DMS 273 (cell line): ENCODE data around the gene HEXIM1.

ENCODE experiments used
- DNase-seq: peaks from one replicate; lab custom pipeline; 2025; ENCODE audit not compliant: unreplicated experiment; lab: John Stamatoyannopoulos, UW

The HEXIM1 gene

DNA sequence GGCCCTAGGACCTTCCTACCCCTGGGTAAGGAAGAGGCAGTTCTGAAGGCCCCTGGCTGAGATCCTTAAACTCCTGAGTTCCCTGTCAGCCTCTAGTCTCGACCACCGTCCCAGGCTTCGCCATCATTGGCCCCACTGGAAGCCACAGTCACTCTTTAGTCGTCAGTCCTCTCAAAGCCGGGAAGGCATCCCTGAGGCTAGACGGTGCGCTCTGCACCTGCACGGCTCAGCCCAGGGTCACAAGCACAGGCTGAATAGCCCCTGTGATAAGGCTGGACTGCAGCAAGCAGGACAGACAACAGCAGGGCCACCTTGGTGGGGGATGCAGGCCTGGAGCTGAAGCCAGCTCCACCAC is 3.3 kb upstream of the HEXIM1 start:
- DNase-seq, result no peak

DNA sequence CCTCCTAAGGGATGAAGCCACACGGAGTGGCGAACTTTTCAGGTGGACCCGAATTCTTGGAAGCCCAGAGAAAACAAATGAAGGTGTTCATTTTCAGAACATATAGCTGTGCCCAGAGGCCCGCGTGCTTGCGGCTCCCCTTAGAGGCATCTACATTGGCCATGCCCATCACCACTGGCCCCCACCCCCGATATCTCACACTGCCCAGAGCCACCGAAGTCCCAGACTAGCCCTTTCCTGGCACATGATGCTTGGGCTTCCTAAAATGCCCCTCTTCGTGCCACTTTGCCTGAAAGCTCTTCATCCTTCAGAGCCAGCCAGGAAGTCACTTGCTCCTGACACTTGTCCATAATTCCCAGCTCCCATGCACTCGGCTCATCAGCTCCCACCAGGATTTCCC is 2.1 kb upstream of the HEXIM1 start:
- DNase-seq, result no peak

DNA sequence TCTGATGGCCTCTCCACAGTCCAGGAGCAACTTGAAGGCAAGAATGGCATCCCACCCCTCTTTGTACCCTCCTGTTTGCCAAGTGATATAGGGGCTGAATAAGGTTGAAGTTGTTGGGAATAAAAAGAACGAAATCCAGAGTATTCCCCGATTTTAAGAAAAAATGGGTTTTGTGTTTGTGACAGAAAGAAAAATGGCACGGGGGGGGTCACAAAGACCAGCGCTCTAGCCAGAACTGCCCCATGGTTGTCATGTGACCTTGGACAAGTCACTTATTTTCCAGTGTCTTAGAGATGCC is 1.7 kb upstream of the HEXIM1 start:
- DNase-seq, result no peak

DNA sequence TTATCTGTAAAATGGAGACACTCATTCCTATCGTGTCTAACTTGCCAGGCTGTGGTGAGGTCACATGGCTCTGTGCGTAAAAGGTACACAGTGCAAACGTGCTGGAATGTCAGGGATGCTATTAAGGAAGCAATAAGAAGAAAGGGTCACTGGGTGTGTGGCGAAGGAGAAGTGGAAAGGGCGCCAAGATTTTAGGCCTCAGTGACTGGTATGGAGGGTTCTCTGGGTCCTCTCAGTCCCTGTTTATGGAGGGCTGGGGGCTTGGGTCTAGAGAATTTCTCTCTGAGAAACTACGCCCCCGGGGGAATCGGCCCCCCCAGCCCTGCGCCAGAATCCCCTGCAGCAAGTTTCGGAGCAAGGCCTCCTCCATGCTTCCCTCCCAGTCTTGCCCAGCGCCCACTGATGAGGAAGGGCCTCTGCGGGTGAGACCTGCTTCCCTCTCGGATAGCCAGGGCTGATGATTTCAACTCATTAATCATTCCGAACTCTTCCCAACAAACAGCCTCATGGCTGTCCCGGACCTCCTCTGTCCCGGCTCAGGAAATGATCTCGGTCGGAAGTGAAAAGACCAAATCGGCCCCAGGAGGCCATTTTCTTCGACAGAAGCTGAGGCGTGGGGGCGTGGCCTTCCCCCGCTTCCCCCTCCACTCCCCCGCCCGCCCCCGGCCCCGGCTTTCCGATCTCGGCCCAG is 1.2 kb upstream of the HEXIM1 start:
- DNase-seq, result peak; percentile 94

DNA sequence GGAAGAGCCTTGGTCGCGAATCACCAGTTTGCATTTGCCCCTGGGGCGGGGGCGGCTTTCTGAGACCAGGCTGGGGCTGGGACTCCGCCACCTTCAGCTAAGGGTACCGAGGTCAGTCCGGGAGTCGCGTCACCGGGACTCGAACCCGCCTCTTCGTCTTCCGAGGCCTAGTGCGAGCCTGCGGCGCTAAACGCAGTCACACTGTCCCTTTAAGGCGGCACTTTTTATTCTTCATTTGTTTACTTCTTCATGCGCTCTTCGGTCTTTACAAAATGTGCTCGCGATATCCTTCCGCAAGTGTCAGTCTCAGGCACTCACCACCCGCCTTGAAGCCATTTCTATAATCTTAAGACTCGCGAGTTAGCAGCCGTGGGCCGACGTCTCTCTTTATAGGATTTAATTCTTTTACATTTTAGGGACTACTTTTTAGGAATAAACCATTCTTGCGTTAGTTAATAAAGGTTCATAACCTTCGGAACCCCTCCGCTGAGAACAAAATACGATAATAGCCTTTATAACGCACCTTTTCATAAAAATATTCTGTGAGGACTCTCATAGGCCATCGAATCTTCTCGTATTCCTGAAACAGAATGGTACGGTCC is 593 bp upstream of the HEXIM1 start:
- peak; percentile 96 for DNase-seq

DNA sequence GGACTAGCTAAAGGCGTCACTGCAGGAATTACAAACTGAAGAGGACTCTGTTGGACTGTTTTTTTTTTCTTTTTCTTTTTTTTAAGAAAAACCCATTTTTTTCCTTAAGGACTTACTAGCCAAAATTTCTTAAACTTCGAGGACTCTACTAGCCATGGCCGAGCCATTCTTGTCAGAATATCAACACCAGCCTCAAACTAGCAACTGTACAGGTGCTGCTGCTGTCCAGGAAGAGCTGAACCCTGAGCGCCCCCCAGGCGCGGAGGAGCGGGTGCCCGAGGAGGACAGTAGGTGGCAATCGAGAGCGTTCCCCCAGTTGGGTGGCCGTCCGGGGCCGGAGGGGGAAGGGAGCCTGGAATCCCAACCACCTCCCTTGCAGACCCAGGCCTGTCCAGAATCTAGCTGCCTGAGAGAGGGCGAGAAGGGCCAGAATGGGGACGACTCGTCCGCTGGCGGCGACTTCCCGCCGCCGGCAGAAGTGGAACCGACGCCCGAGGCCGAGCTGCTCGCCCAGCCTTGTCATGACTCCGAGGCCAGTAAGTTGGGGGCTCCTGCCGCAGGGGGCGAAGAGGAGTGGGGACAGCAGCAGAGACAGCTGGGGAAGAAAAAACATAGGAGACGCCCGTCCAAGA is 878 bp downstream of the HEXIM1 start:
- peak; percentile 92 for DNase-seq

DNA sequence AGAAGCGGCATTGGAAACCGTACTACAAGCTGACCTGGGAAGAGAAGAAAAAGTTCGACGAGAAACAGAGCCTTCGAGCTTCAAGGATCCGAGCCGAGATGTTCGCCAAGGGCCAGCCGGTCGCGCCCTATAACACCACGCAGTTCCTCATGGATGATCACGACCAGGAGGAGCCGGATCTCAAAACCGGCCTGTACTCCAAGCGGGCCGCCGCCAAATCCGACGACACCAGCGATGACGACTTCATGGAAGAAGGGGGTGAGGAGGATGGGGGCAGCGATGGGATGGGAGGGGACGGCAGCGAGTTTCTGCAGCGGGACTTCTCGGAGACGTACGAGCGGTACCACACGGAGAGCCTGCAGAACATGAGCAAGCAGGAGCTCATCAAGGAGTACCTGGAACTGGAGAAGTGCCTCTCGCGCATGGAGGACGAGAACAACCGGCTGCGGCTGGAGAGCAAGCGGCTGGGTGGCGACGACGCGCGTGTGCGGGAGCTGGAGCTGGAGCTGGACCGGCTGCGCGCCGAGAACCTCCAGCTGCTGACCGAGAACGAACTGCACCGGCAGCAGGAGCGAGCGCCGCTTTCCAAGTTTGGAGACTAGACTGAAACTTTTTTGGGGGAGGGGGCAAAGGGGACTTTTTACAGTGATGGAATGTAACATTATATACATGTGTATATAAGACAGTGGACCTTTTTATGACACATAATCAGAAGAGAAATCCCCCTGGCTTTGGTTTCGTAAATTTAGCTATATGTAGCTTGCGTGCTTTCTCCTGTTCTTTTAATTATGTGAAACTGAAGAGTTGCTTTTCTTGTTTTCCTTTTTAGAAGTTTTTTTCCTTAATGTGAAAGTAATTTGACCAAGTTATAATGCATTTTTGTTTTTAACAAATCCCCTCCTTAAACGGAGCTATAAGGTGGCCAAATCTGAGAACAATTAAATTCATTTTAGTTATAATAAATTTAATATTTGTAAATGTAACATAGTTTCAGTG is 1.7 kb downstream of the HEXIM1 start:
- DNase-seq, result peak; percentile 84

DNA sequence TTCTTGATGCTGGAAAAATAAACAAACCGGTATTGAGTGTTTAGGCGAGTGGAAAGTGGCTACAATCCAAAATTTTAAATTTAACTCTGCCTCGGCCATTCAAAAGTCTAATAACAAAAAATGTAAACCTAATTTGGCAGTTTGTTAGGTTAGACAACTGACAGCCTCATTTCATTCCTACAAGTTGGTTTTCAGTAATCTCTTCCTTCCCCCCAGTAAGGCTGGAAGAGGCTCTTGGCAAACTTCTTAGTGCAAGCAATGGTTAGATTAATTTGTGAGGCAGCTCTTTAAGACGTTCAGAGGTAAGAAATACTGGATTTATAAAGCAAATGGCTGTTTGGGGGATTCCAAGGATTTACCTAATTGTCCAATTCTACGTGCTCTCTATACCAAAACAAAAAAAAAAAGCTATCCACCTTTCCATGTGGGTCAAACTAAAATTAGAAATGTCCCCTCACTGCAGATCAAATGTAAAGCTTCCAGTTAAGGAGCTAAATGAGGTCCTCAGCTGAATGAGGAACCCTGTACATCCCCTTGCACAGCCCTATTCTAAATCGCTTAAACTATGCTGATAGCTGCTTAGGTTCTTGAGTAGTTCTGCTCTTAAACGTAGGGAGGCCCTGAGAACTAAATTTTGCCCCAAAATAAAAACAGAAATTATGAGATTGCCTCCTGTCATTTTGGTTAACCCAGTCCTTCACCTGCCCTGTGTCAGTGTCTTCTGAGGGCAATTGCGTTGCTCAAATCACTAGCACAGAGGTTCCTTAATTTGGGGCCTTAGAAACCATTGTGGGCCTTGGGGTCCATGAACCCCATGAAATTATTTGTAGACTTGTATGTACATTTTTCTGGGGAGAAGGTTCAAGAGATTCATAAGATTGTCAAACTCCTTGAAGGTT is 2.9 kb downstream of the HEXIM1 start:
- peak; percentile 49 for DNase-seq

DNA sequence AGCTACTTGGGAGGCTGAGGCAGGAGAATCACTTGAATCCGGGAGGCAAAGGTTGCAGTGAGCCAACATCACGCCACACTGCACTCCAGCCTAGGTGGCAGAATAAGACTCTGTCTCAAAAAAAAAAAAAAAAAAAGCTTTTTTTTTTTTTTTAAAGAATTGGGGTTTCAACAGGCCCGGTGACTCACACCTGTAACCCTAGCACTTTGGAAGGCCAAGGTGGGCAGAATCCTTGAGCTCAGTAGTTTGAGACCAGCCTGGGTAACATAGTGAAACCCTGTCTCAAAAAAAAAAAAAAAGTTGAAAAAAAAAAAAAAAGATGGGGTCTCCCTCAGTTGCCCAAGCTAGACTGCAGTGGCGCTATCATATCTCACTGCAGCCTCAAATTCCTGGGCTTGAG is 6.8 kb downstream of the HEXIM1 start:
- no peak for DNase-seq

DNA sequence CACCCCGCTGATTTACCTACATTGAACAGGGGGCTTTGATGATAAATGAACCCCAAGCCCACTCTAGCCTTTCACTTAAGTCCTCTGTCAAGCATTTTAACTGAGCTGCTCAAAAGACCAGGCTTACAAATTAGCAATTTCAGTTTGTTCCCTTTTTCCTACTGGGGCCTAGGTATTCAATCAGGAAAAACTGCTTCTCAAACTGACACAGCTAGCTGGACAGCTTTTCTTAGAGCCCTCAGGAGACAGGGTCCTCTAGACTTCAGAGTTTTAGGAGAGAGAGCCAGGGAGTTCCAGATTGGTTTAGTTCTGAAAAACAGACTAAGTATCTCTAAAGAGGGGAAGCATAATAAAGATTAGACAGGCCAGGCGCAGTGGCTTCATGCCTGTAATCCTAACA is 7.2 kb downstream of the HEXIM1 start:
- DNase-seq, result no peak

DNA sequence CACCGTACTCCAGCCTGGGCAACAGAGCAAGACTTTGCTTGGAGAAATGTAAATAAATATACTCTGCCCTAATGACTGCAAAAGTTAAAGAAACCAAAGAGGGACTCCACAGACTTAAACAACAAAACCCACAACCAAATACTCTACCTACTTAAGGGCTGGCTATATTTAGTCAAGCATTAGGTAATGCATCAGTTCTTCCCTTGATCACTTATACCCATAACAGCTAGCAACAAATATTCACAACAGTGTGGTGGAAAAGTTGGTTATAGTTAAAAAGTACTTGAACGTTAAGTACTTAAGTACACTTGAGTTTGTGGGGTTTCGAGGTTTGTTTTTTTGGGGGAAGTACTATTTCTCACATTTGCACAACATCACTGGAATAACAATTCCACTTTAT is 8.0 kb downstream of the HEXIM1 start:
- no peak for DNase-seq

DNA sequence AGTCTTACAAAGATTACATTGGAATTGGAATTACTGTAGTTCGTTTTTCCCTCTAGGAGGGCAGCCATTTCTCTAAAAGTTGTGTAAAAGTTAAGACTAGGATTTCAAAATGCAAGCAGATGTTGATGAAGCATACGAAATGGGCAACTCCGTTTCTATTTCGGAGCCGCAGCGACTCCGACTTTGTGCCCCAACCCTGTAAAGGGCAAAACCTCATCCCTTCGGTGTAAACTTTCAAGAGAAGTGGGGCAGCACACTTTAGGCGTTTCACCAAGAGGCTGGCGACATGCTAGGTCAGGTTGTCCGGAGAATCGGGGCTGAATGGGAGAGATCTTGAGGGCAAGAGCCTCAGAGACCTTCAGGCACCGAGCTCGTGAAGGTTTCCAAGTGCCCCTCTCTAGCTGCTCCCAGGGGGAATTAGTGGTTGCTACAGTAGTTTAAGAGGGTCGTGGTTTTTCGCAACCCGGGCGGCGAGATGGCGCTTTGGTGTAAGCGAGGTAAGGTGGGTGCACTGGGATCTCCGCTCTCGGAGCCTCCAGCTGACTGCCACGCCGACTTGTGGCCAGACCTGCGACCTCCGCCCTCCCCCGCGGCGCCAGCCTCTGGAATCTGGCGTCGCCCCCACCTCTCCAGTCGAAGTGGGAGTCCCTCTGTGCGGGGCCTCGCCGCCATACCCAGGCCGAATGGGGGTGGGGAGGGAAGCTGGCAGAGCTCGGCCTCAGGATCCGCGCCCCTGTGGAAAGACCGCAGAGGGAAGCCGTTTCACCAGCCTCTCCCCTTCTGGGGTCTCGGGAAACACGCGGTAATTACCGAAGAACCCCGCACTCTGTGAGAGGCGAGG is 12.4 kb downstream of the HEXIM1 start:
- DNase-seq, result peak; percentile 86

DNA sequence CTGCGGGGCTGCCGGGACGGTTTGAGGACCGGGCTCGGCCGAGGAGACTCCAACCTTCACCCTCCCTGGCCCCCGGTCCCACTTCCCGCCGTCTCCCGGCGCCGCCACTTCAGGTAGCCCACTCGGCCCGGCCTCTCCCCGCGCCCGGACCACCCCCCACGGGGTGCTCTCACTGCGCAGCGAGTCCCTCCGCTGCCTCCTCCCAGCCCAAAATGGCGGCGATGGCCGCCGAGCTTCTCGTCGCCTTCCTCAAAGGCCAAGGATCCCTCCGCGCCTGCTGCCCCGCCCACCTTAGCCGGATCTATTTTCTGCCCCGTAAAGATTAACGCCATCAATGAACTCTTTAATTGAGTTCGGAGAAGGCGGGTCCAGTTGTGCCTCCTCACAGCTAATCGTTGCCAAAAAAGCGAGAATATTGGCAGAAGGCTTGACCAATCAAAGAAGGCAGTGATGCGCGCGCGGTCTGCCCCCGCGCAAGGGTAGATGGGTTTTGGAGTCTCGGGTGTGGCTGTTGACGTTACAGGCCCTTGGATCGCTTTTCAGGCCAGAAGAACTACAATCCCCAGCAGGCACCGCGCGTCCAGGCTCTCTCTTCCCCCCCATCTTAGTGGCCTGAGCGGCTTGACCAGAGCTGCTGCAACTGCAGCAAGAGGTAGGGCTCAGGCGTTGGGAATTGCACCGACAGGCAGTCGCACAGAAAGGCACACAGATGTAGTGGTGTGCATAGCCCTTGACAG is 13.2 kb downstream of the HEXIM1 start, which contains the start of gene HEXIM2:
Gene HEXIM2 (plus strand): TSS at position 588 of the 737 bp plus-strand sequence. CDS start 919 bp downstream, outside the sequence.
- DNase-seq, result peak; percentile 100

DNA sequence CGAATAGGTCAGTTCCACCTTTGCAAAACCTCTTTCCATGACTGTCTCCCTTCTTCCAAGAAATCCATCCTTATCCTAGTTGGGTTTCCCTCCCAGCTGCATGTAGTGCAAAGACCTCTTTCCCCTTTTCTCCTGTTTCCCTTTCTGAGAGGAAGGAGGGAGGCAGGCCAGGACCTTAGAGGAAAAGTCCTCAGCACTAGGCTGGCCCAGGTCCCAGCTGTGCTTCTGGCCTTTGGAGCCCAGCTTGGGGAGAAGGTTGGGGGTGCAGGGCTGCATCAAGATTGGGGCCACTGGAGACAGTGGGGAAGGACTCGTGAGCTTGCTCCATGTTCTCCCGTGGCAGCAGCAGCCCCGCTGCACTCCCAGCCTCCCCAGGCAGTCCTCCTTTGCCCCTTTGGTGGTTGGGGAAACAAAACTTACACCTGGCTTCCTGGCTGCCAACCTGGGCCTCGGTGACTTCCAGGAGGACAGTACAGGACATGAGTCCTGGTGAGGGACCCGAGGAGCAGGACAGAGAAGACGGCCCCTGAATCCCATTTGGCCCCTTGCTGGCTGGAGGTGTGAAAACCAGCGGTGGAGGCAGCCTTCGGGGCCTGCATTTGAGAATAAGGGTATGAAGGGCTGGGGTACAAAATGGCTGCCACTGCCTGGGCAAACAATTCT is 13.9 kb downstream of the HEXIM1 start:
- DNase-seq, result no peak

DNA sequence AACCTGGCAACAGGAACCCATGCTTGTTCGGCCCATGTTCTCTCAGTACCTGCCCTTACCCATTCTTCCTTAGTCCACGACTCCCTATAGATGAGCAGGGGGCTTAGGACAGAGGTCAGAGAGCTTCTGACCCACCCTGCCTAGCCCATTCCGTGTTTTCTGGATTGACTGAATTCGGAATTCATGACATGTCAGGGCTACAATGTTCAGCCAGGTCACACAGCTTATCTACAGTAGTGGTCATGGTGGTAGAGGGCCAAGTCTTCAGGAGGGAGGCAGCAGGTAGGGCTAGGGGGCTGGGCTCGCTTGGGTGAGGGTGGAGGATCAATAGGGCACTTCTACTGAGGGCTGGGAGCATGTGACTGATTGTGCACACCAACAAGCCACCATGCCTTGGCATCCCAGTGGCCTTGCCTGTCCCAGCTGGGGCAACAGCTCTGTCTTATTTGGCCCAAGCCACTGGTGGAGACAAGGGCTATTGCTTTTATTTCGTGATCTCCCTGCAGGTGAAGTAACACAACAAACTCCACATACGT is 16.5 kb downstream of the HEXIM1 start:
- no peak for DNase-seq

DNA sequence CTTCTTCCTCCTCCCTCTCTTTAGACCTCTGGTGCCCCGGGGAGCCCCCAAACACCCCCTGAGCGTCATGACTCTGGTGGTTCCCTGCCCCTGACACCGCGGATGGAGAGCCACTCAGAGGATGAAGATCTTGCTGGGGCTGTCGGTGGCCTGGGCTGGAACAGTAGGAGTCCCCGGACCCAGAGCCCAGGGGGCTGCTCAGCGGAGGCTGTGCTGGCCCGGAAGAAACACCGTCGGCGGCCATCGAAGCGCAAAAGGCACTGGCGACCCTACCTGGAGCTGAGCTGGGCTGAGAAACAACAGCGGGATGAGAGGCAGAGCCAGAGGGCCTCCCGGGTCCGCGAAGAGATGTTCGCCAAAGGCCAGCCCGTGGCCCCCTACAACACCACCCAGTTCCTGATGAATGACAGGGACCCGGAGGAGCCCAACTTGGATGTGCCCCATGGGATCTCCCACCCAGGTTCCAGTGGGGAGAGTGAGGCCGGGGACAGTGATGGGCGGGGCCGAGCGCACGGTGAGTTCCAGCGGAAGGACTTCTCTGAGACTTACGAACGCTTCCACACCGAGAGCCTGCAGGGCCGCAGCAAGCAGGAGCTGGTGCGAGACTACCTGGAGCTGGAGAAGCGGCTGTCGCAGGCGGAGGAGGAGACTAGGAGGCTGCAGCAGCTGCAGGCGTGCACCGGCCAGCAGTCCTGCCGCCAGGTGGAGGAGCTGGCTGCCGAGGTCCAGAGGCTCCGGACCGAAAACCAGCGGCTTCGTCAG is 20.9 kb downstream of the HEXIM1 start:
- DNase-seq, result no peak

DNA sequence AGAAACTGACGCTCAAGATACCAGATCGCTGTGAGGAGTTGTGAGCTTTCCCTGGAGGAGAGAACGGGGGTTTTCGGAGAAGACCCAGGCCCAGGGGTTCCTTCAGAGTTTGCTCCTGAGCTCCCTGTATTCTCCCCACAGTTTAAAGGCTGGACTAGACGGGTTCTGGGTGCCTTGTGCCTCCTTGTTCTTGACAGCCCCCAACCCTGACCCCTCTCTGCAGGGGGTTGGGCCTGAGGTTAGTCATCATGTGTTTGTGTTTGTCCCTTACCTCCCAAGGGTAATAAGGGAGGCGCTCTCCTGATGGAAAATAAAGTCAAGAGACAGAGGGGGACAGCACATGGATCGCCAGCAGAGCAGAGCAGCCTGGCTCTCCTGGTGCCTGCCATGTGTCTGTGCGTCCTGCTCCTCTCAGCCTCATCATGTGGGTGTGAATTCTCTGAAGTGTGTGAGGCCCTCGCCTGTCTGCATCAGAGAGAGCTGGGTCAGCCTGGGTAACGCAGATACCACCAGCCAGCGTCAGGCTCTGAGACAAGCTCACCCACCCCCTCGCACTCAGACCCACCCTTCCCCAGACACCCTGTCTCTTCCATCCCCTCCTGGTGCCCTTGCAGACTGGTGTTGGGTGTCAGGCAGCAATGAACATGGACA is 22.1 kb downstream of the HEXIM1 start:
- DNase-seq, result no peak
